ENCODE measurements around the gene TLL1.

Gene TLL1

DNA sequence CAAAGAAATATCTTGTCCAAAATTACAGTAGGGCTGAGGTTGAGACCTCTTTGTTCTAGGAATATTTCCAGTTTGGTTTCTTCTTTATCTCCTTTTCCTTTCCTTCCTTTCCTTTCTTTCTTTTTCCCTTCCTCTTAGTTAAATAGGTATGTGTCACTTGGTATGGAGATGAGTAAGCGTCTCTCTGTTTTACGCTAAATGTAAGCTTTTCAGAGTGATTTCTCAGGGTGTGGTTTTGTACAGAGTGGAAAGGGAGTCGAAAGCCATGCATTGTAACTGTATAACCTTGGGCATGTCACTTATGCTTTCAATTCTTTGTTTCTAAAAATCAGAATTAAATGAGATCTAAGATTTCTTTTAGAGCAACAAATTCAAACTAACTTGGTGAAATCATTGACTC lies 54.8 kb downstream of the TLL1 start:
- H3K4me3 ChIP-seq (ENCODE audit: low read length): no peak overlapping the region

DNA sequence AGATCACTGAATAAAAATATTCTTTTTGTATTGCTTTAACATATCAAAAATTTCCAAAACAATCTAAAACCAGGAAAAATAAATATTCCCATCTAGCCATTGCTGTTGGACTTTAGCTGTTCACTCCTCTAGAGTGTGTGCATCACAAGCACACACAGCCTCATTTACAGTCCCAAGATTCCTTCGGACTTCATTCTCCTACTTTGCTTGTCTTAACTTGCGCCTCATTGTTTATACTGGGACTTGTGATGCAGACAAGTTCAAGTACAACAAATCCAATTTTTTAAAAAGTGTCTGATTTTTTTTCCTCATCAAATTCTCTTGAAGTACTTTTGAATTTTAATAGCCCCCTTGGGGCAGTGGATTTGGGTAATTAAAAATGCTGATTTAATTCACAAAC lies 55.6 kb downstream of the TLL1 start:
- no peak for TF ChIP-seq ZNF274 (IDR thresholded peaks at IDR 0.05; ENCODE audit: low read depth, low read length)
- H3K4me3 ChIP-seq (ENCODE audit: low read length): no peak overlapping the region

More for the DNA sequence above, 54.8 kb downstream of the TLL1 start:
- no peak for TF ChIP-seq ZNF274 (IDR thresholded peaks at IDR 0.05; ENCODE audit: low read depth, low read length)

DNA sequence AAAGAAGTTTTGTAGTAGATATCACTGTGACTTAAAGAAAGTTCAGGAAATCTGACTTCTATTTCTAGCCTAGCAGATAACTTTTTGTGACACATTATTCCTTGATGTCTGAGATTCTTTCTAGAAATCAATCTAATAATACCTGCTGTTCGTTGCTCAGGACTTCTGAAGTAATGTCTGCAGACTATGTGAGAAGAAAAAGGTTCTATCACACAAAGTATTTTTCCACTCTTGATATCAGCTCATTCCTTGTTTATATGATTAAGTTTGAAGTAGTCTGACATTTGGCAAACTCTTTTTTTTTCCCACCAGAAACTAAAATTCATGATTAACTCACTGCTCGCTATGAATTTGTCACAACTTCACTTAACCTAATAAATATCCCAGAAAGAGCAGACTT lies 56.6 kb downstream of the TLL1 start:
- TF ChIP-seq ZNF274 (IDR thresholded peaks at IDR 0.05; ENCODE audit: low read depth, low read length): no peak
- no peak overlapping the region for H3K4me3 ChIP-seq (ENCODE audit: low read length)

DNA sequence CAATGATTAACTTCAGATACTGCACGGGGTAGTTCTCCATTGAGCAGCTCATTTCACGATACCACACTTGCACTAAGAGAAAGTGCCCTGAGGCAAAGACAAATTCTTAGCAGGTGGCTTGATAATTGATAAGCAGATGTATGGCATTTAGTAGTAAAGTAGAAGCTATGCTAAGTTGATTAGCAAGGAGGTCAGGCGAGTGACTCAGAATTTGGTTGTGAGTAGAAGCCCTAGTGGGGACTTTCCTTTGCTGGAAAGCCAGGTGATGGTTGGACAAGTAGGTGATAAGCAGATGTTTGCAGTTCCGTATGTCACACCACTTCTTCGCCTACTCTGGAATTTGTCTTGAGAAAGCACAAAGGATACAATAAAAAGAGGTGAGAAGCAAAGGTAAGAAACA lies 58.7 kb downstream of the TLL1 start:
- no peak for TF ChIP-seq ZNF274 (IDR thresholded peaks at IDR 0.05; ENCODE audit: low read depth, low read length)
- no peak overlapping the region for H3K4me3 ChIP-seq (ENCODE audit: low read length)

DNA sequence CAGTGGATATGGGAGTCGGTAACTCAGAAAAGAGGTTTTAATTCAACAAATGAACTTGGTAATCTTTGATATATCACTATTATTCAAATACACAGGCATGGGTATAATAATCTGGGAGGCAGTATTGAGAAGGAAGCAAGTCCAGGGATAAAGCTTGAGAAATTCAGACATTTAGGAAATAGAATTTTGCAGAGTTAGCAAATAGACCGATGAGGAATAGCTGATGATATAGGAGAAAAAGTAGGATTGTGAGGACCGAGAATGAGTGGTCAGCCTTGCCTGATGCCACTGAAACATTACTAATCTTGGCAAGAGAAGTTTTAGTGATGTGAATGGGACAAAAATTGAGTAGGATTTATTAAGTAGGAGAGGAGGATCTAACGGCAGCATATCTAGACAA lies 71.9 kb downstream of the TLL1 start:
- no peak overlapping the region for H3K4me3 ChIP-seq (ENCODE audit: low read length)
- TF ChIP-seq ZNF274 (IDR thresholded peaks at IDR 0.05; ENCODE audit: low read depth, low read length): no peak

DNA sequence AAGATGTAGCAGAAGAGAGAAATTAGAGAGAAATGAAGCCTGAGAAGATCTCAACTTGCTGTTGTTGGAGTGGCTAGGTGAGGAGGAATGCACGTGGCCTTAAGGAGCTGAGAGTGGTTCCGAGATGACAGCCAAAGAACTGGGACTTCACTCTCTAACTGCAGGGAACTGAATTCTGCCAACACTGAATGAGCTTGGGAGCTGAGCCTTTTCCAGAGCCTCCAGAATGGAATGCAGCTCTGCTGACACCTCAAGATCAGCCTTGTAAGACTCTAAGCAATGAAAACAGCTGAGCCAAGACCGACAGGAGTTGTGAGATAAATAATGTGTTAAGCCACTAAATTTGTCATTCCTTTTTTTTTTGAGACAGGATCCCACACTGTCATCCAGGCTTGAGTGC lies 73.0 kb downstream of the TLL1 start:
- no peak overlapping the region for H3K4me3 ChIP-seq (ENCODE audit: low read length)
- TF ChIP-seq ZNF274 (IDR thresholded peaks at IDR 0.05; ENCODE audit: low read depth, low read length): no peak

DNA sequence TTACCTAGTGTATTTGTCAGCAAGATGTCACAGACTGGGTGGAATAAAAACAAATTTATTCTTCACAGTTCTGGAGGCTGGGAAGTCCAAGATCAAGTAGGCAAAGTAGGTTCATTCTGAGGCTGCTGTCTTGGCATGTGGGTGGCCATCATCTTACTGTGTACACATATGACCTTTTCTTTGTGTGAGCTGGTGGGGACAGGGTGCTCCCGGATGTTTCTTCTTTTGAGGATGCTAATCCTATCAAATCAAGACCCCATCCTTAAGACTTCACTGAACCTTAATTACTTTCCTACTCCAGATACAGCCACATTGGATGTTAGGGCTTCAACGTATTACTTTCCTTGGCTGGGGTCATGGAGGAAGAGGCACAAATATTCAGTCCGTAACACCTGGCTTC lies 74.0 kb downstream of the TLL1 start:
- no peak overlapping the region for H3K4me3 ChIP-seq (ENCODE audit: low read length)
- TF ChIP-seq ZNF274 (IDR thresholded peaks at IDR 0.05; ENCODE audit: low read depth, low read length): no peak

DNA sequence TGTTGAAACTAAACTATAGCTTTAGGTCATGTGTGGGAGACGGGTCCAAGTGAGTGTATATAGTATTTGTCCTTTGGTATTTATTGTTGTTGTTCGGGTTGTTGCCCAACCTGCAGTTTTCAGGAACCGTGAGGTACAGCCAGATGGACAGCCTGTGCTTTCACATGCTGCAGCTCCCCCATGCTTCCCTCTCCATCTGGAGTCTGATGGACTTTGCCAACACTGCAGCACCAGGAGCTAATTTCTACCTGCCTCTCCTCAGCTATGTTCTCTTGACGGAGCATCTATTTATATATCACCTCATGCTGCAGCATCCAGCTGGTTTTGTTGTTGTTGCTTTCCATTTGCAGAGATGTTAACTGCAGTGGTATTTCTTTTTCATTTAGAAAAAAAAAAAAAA lies 80.1 kb downstream of the TLL1 start:
- no peak overlapping the region for H3K4me3 ChIP-seq (ENCODE audit: low read length)
- no peak for TF ChIP-seq ZNF274 (IDR thresholded peaks at IDR 0.05; ENCODE audit: low read depth, low read length)

DNA sequence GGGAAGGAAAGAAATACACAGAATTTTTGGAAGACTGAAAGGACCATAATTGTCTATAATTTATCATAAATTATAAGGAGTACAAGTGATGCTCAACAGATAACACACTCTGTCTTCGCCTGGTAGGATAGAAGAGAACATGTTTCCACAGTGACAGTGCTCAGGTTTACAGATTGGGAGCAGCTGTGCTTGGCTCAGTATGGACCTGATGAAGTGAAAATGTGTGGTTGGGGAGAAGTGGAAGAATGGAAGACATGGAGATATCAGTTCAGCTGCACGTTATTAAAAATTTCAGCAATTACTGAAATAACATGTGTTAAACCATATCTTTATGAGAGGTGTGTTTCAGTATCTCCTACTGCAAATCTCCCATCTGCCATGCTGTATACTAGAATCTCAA lies 90.6 kb downstream of the TLL1 start:
- no peak for TF ChIP-seq ZNF274 (IDR thresholded peaks at IDR 0.05; ENCODE audit: low read depth, low read length)
- no peak overlapping the region for H3K4me3 ChIP-seq (ENCODE audit: low read length)

DNA sequence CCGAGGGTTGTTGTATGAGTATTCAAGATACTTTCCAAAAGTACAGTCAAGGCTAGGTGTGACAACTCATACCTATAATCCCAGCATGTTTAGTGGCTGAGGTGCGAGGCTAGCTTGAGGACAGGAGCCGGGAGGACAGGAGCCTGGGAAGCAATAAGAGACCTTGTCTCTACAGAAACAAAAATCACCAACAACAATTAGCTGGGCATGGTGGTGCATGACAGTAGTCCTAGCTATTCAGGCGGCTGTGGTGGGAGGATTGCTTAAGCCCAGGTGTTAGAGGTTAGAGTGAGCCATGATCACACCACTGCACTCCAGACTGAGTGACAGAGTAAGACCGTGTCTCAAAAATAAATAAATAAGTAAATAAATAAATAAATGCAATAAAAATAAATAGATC lies 91.6 kb downstream of the TLL1 start:
- TF ChIP-seq ZNF274 (IDR thresholded peaks at IDR 0.05; ENCODE audit: low read depth, low read length): no peak
- H3K4me3 ChIP-seq (ENCODE audit: low read length): no peak overlapping the region

DNA sequence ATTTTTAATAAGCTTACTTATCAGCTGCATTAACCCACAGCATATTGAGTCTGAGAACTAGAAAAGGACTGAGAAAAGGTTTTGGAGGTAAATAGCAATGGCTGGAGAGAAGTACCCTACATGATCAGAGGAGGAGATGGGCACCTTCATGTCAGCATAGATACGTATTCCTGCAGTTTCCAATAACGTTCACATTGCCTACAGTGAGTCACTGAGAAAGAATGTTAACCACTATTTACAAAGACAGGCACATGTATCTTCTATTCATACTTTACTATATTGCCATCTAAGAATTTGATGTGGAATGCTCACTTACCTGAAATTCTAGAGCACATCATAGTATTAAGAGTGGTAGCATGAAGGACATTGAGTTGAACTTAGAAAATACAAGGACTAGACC lies 92.5 kb downstream of the TLL1 start:
- H3K4me3 ChIP-seq (ENCODE audit: low read length): no peak overlapping the region
- no peak for TF ChIP-seq ZNF274 (IDR thresholded peaks at IDR 0.05; ENCODE audit: low read depth, low read length)

DNA sequence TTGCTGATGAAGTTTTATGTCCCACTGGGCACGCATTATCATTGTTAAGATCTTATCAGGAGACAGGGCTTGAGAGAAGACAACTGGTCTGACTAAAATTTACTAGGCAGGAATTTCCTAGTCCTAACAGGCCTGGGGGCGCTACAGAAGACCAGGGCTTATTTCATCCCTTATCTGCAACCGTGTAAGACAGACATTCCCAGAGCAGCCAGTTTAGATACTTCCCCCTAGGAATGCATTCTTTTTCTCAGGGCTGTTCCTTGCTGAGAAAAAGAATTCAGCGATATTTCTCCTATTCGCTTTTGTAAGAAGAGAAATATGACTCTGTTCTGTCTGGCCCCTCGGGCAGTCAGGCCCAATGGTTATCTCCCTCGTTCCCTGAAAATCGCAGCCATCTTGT lies 93.8 kb downstream of the TLL1 start:
- no peak for TF ChIP-seq ZNF274 (IDR thresholded peaks at IDR 0.05; ENCODE audit: low read depth, low read length)
- no peak overlapping the region for H3K4me3 ChIP-seq (ENCODE audit: low read length)

DNA sequence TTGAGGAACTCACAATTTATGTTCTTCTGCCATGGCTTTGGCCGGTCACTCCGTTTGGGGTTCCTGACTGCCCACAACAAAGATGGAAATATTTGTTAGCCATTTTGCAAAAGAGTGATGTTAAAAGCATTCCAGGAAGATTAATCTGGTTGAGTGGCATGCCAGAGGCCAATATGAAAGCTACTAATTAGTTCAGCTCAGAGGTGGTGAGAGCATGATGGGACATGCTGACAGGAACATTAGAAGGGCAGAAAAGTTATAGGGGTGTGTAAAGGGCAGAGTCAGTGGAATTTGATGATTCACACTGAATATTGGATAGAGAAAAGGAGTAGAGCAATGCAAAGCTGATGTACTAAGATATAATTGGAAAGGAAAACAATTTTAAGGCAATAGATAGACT lies 94.4 kb downstream of the TLL1 start:
- no peak for TF ChIP-seq ZNF274 (IDR thresholded peaks at IDR 0.05; ENCODE audit: low read depth, low read length)
- no peak overlapping the region for H3K4me3 ChIP-seq (ENCODE audit: low read length)

DNA sequence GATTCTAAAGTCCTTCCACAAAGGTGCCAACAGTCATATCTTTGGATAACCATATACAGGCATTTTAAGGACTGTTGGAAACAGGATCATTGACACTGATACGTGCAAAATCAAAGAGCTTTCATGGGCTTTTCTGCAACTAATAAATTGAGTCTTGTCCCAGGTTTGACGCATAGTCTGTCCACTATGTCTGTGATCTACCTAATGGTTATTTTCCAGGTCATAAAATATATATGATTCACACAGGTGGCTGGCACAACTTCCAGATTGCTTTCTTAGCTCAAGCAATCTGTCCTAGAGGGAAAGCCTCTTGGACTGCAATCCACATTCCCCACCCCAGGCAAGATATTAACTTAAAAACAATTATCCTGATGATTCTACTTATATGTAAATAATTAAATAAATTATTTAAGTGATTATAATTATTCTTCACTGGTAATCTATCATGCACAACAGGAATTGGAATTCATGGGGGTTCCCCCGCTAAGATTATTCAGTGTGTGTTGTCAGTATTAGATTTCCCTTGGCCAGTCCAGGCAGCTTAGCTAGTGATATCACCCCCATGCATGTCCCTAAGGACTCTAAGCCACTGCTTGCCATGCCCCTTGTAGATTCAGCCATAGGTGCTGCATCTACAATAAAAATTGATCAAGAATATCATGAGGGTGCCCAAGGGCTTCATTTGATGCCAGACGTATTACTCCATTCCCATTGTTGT lies 97.8 kb downstream of the TLL1 start:
- TF ChIP-seq ZNF274 (IDR thresholded peaks at IDR 0.05; ENCODE audit: low read depth, low read length): no peak
- H3K4me3 ChIP-seq (ENCODE audit: low read length): no peak overlapping the region

DNA sequence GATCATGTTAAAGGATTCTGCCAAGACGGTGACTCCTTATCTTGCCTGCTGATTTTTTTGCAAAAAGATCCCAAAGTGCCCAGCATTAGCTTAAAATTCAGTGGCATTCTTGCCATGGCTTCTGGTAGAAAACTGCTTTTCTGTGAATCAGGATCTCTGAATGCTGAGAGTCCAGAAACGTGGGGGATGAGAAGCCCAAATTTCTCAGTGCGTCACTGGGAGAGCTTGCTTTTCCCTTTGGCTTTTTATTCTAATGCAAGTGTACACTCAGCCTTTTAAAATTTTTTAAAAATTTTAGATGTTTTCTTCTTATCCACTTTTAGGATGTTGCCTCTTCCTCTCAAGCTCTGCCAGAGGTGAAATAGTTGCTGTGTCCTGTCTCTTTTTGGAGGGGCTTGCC lies 98.4 kb downstream of the TLL1 start:
- H3K4me3 ChIP-seq (ENCODE audit: low read length): no peak overlapping the region
- TF ChIP-seq ZNF274 (IDR thresholded peaks at IDR 0.05; ENCODE audit: low read depth, low read length): no peak

DNA sequence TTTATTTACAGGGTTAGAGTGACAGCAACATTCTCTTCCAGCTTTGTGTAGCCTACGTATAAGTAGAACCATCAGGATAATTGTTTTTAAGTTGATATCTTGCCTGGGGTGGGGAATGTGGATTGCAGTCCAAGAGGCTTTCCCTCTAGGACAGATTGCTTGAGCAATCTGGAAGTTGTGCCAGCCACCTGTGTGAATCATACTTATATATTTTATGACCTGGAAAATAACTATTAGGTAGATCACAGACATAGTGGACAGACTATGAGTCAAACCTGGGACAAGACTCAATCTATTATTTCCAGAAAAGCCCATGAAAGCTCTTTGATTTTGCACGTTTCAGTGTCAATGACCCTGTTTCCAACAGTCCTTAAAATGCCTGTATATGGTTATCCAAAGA lies 98.9 kb downstream of the TLL1 start:
- no peak overlapping the region for H3K4me3 ChIP-seq (ENCODE audit: low read length)
- no peak for TF ChIP-seq ZNF274 (IDR thresholded peaks at IDR 0.05; ENCODE audit: low read depth, low read length)
